GM10266 (cell line): ENCODE results near the gene POGZ.

Experiments
- DNase-seq: peaks from one replicate; pipeline ENCODE4 v3.0.0; 2012; ENCODE audit errors: extremely low spot score
- TF ChIP-seq, protein P1 (sequence below): IDR thresholded peaks from 2 replicates; pipeline ENCODE4 v1.5.1; 2012; ENCODE audit warnings: mild to moderate bottlenecking, low read depth; ENCODE audit not compliant: control insufficient read depth, insufficient read depth; ENCODE audit errors: missing control alignments

POGZ gene

GRCh38 chr1:151371370-151372057 lies 87.8 kb downstream of the POGZ start:
- DNase-seq, result no peak
- TF ChIP-seq, protein P1, sequence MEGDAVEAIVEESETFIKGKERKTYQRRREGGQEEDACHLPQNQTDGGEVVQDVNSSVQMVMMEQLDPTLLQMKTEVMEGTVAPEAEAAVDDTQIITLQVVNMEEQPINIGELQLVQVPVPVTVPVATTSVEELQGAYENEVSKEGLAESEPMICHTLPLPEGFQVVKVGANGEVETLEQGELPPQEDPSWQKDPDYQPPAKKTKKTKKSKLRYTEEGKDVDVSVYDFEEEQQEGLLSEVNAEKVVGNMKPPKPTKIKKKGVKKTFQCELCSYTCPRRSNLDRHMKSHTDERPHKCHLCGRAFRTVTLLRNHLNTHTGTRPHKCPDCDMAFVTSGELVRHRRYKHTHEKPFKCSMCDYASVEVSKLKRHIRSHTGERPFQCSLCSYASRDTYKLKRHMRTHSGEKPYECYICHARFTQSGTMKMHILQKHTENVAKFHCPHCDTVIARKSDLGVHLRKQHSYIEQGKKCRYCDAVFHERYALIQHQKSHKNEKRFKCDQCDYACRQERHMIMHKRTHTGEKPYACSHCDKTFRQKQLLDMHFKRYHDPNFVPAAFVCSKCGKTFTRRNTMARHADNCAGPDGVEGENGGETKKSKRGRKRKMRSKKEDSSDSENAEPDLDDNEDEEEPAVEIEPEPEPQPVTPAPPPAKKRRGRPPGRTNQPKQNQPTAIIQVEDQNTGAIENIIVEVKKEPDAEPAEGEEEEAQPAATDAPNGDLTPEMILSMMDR, result no peak

- TF ChIP-seq, protein P1, result no peak
- DNase-seq, result no peak
These were observed 88.9 kb downstream of the POGZ start for GRCh38 chr1:151370211-151370911.

DNA sequence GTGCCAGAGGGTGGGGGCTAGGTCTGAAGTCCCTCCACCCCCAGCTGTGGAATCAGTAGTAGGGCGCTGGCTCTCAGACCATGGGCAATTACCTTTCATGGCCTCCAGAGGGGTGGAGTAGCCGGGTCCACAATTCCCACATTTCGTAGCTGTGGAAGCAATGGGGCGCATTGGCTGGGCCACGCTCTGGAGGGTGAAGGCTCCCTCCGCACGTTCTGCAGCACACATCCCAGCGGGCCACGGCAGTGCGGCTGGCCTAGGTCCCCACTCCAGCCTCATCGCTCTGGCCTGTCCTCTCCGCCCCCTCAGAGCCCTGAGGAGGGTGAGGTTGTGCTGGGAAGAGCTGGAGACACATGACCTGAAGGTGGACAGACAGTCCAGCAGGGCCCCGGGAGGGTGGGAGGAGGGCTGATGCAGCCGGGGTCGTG lies 89.7 kb downstream of the POGZ start:
- no peak for DNase-seq
- TF ChIP-seq, protein P1, result no peak

GRCh38 chr1:151369302-151369610 lies 90.0 kb downstream of the POGZ start:
- TF ChIP-seq, protein P1, result no peak
- no peak for DNase-seq

- TF ChIP-seq, protein P1, result no peak
- DNase-seq, result no peak
These were observed 90.6 kb downstream of the POGZ start for GRCh38 chr1:151368393-151369301.

- no peak for DNase-seq
- TF ChIP-seq, protein P1, result no peak
These were observed 91.5 kb downstream of the POGZ start for GRCh38 chr1:151367658-151368392.
